Measurements from ENCODE around the gene MVD. TPM values are rescaled to one million over a fixed set of nuclear protein-coding genes. Genes with fewer than 3 reads are reported as not detected.

The MVD gene
- total and polyA plus RNA-seq, 3 experiments from 2014 or later: 25.6 to 59.7 (median 58.0) TPM

DNA sequence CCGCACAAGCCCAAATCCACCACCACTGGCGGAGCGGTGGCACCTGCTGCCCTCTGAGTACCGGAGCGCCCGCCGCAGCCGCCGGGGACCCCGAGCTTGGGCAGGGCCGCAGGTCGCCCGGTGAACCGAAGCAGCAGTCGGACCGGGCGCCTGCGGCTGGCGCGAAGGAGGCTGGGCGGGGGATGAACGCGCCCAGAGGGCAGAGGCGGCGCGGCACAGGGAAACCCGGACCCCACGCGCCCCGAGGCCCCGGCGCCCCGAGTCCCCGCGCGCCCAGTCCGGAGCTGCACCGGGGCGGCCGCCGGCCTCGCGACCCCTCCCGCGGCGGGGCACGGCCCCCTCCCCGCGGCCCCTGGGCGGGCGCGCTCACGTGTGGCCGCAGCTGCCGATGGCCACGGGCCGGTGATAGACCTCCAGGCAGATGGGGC, 42.9 kb upstream of the MVD start:
- H3K27ac Mint-ChIP-seq: peak overlapping the region; percentile 94 to 100 (median 99)
- Histone ChIP-seq H3K36me3 (ENCODE audit: insufficient read depth, low read length) (no peaks in the 10 kb centered on the region), H3K27me3 (ENCODE audit: insufficient read depth, low read length, poor library complexity, severe bottlenecking) (no peaks in the 10 kb centered on the region), H3K4me3 (ENCODE audit: low read length) (peak overlapping the region; percentile 99), H3K4me1 (ENCODE audit: insufficient read depth, low read length) (peaks cover 55% of the 10 kb centered on the region), H3K9me3 (ENCODE audit: low read length) (no peaks in the 10 kb centered on the region), H3K27ac (ENCODE audit: low read depth, low read length) (peak overlapping the region; percentile 93)
- no peaks in the 10 kb centered on the region for H3K9me3 Mint-ChIP-seq
- H3K4me1 Mint-ChIP-seq: peaks cover 39 to 48% (median 46%) of the 10 kb centered on the region in 3 donors
- peaks cover 0 to 41% (median 0%) of the 10 kb centered on the region in 3 donors for H3K36me3 Mint-ChIP-seq
- peak overlapping the region; percentile 94 to 97 (median 96) for H3K4me3 Mint-ChIP-seq
- POLR2A ChIA-PET: interaction anchor here (1.0 to 1.3 kb wide), 3 partner anchors 24 to 69 kb away, joined by 3 to 6 read pairs (median 5); no protein-coding TSS in a partner anchor
- peaks cover 0 to 4% of the 10 kb centered on the region in 2 donors for H3K27me3 Mint-ChIP-seq
- CTCF ChIA-PET: interaction anchor here (0.7 to 4.9 kb wide), 4 partner anchors 21 to 136 kb away, joined by 3 to 26 read pairs (median 4); partner anchors contain the start of gene ZC3H18
- no peak for DNase-seq

- H3K27ac Mint-ChIP-seq: peak overlapping the region; percentile 94 to 100 (median 99)
- POLR2A ChIA-PET: interaction anchor here (0.6 to 1.3 kb wide), 5 partner anchors 24 to 76 kb away, joined by 3 to 6 read pairs (median 4); no protein-coding TSS in a partner anchor
- no peaks in the 10 kb centered on the region for H3K9me3 Mint-ChIP-seq
- DNase-seq: peak in 3 of 5 donors; percentile 51 to 68 (median 64)
- peaks cover 0 to 4% of the 10 kb centered on the region in 2 donors for H3K27me3 Mint-ChIP-seq
- peak overlapping the region; percentile 94 to 97 (median 96) for H3K4me3 Mint-ChIP-seq
- Histone ChIP-seq H3K9me3 (ENCODE audit: low read length) (no peaks in the 10 kb centered on the region), H3K36me3 (ENCODE audit: insufficient read depth, low read length) (peaks cover 1% of the 10 kb centered on the region), H3K4me1 (ENCODE audit: insufficient read depth, low read length) (peaks cover 62% of the 10 kb centered on the region), H3K4me3 (ENCODE audit: low read length) (peak overlapping the region; percentile 97), H3K27ac (ENCODE audit: low read depth, low read length) (peak overlapping the region; percentile 93), H3K27me3 (ENCODE audit: insufficient read depth, low read length, poor library complexity, severe bottlenecking) (no peaks in the 10 kb centered on the region)
- H3K36me3 Mint-ChIP-seq: peaks cover 0 to 46% (median 0%) of the 10 kb centered on the region in 3 donors
- CTCF ChIA-PET: interaction anchor here (0.7 to 4.9 kb wide), 7 partner anchors 20 to 153 kb away, joined by 3 to 26 read pairs (median 3); partner anchors contain the start of gene ZC3H18
- H3K4me1 Mint-ChIP-seq: peaks cover 42 to 51% (median 50%) of the 10 kb centered on the region in 3 donors
Measured at GRCh38 chr16:88705076-88705684, 42.3 kb upstream of the MVD start.

DNA sequence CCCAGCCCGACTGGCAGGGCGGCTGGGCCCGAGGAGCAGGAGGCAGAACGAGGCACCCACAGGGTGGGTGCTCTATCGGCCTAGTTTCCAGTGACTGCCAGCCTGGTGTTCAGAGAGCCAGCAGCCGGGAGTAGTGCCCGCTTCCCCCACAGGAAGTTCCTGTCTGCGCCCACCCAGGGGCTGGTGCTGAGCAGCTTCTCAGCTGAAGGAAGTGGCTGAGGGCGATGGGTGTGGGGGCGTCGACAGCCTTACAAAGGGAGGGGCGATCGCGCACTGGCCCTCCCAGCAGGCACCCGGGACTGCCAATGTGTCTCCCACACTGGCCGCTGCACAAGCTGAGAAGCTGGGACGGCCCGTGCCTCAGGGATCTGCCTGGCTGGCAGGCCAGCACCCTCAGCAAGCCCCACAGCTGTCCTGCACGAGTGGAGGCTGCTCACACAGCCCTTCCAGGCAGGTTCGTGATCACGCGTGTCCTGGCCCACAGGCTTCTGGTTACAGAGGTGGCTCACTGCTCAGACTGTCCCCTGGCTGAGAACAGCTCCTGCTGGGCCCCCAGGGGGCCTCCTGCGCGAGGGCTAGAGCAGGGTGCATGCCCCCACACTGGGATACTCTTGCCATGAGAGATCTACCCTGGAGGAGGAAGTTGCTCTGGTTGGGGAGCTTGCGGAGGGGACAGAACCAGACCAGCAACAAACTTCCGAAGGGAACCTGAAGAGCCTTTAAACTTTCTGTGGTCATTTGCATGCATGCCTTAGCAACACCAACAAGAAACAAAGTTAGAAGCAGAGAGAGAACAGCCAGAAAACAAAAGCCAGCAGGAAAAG, 40.8 kb upstream of the MVD start:
- Mint-ChIP-seq H3K4me1 (peaks cover 49 to 63% (median 57%) of the 10 kb centered on the region in 3 donors), H3K27me3 (peaks cover 0 to 4% of the 10 kb centered on the region in 2 donors), H3K36me3 (peaks cover 0 to 58% (median 0%) of the 10 kb centered on the region in 3 donors), H3K9me3 (no peaks in the 10 kb centered on the region), H3K4me3 (peak overlapping the region; percentile 94 to 97 (median 96)), H3K27ac (peak overlapping the region; percentile 94 to 100 (median 99))
- H3K27ac ChIP-seq (ENCODE audit: low read depth, low read length): peak overlapping the region; percentile 93
- H3K36me3 ChIP-seq (ENCODE audit: insufficient read depth, low read length): peaks cover 10% of the 10 kb centered on the region
- H3K4me3 ChIP-seq (ENCODE audit: low read length): peak overlapping the region; percentile 97
- H3K27me3 ChIP-seq (ENCODE audit: insufficient read depth, low read length, poor library complexity, severe bottlenecking): no peaks in the 10 kb centered on the region
- peaks cover 76% of the 10 kb centered on the region for H3K4me1 ChIP-seq (ENCODE audit: insufficient read depth, low read length)
- POLR2A ChIA-PET: interaction anchor here (0.8 to 4.2 kb wide), 10 partner anchors 12 to 133 kb away, joined by 3 to 26 read pairs (median 3); partner anchors contain the start of gene ZC3H18
- peak; percentile 71 to 90 (median 81) for DNase-seq
- CTCF ChIA-PET: interaction anchor here (0.8 to 5.9 kb wide), 8 partner anchors 19 to 84 kb away, joined by 3 to 29 read pairs (median 4); partner anchors contain the start of gene MVD
- no peaks in the 10 kb centered on the region for H3K9me3 ChIP-seq (ENCODE audit: low read length)

GRCh38 chr16:88702371-88703210, 39.7 kb upstream of the MVD start:
- CTCF ChIA-PET: interaction anchor here (0.8 to 5.9 kb wide), 12 partner anchors 10 to 100 kb away, joined by 3 to 29 read pairs (median 4); partner anchors contain the start of genes CDT1 and MVD
- peak overlapping the region; percentile 94 to 97 (median 96) for H3K4me3 Mint-ChIP-seq
- peaks cover 0 to 70% (median 0%) of the 10 kb centered on the region in 3 donors for H3K36me3 Mint-ChIP-seq
- POLR2A ChIA-PET: interaction anchor here (0.7 to 4.2 kb wide), 15 partner anchors 17 to 125 kb away, joined by 3 to 26 read pairs (median 4); partner anchors contain the start of genes CYBA, IL17C and MVD
- H3K4me3 ChIP-seq (ENCODE audit: low read length): peak overlapping the region; percentile 97
- H3K4me1 Mint-ChIP-seq: peaks cover 48 to 68% (median 62%) of the 10 kb centered on the region in 3 donors
- H3K27ac ChIP-seq (ENCODE audit: low read depth, low read length): peak overlapping the region; percentile 93
- H3K27me3 ChIP-seq (ENCODE audit: insufficient read depth, low read length, poor library complexity, severe bottlenecking): no peaks in the 10 kb centered on the region
- H3K9me3 ChIP-seq (ENCODE audit: low read length): no peaks in the 10 kb centered on the region
- H3K9me3 Mint-ChIP-seq: no peaks in the 10 kb centered on the region
- peak in 1 of 5 donors; percentile 46 for DNase-seq
- H3K4me1 ChIP-seq (ENCODE audit: insufficient read depth, low read length): peaks cover 87% of the 10 kb centered on the region
- H3K27ac Mint-ChIP-seq: peak overlapping the region; percentile 94 to 100 (median 99)
- H3K27me3 Mint-ChIP-seq: peaks cover 0 to 4% of the 10 kb centered on the region in 2 donors
- peaks cover 21% of the 10 kb centered on the region for H3K36me3 ChIP-seq (ENCODE audit: insufficient read depth, low read length)

DNA sequence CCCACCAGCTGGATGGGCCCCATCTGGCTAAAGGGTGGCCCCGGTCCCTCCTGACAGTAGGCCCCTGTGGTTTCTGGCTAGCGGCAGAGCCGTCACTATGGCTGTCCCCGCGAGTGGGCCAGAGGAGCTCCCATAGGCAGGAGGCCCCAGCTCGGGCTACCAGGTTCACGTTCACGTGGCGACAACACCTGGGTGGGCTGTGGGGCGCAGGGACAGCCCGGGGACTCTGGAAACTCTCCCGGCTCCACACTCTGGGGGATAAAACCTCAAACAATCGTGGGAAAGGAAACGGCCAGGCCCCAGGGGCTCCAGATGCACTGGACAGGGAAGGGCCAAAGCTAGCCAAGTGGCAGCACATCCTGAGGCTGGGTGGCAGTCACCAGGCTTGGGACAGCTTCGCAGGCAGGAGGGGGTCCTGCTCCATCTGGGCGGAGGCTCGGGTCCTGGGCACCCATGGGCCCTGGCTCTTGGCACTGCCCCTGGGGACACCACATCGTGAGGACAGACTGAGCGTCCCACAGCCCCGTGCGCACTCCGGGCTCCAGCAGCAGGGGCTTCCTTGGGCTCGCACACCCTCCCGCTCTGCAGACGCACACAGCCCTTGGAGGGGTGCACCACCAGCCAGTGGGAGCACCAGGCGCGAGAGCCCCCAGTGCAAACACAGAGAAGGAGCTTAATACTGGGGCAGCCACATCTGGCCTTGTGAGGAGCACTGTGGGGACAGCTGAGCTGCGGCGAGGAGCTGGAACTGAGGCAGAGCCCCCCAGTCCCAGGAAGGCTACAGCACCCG, 38.9 kb upstream of the MVD start:
- Histone ChIP-seq H3K27ac (ENCODE audit: low read depth, low read length) (peak overlapping the region; percentile 93), H3K36me3 (ENCODE audit: insufficient read depth, low read length) (peaks cover 25% of the 10 kb centered on the region), H3K9me3 (ENCODE audit: low read length) (no peaks in the 10 kb centered on the region), H3K4me1 (ENCODE audit: insufficient read depth, low read length) (peaks cover 80% of the 10 kb centered on the region), H3K27me3 (ENCODE audit: insufficient read depth, low read length, poor library complexity, severe bottlenecking) (no peaks in the 10 kb centered on the region), H3K4me3 (ENCODE audit: low read length) (peak overlapping the region; percentile 97)
- CTCF ChIA-PET: interaction anchor here (0.9 to 5.9 kb wide), 11 partner anchors 14 to 156 kb away, joined by 3 to 29 read pairs (median 5); partner anchors contain the start of gene CDT1
- Mint-ChIP-seq H3K9me3 (no peaks in the 10 kb centered on the region), H3K27me3 (peaks cover 0 to 4% of the 10 kb centered on the region in 2 donors), H3K27ac (peak overlapping the region; percentile 76 to 100 (median 99)), H3K4me3 (peak overlapping the region; percentile 94 to 97 (median 96)), H3K4me1 (peaks cover 40 to 64% (median 55%) of the 10 kb centered on the region in 3 donors), H3K36me3 (peaks cover 0 to 76% (median 0%) of the 10 kb centered on the region in 3 donors)
- DNase-seq: peak in 1 of 5 donors; percentile 38
- POLR2A ChIA-PET: interaction anchor here (0.7 to 4.2 kb wide), 16 partner anchors 10 to 131 kb away, joined by 3 to 26 read pairs (median 4); partner anchors contain the start of genes CYBA, IL17C, MVD and ZC3H18

DNA sequence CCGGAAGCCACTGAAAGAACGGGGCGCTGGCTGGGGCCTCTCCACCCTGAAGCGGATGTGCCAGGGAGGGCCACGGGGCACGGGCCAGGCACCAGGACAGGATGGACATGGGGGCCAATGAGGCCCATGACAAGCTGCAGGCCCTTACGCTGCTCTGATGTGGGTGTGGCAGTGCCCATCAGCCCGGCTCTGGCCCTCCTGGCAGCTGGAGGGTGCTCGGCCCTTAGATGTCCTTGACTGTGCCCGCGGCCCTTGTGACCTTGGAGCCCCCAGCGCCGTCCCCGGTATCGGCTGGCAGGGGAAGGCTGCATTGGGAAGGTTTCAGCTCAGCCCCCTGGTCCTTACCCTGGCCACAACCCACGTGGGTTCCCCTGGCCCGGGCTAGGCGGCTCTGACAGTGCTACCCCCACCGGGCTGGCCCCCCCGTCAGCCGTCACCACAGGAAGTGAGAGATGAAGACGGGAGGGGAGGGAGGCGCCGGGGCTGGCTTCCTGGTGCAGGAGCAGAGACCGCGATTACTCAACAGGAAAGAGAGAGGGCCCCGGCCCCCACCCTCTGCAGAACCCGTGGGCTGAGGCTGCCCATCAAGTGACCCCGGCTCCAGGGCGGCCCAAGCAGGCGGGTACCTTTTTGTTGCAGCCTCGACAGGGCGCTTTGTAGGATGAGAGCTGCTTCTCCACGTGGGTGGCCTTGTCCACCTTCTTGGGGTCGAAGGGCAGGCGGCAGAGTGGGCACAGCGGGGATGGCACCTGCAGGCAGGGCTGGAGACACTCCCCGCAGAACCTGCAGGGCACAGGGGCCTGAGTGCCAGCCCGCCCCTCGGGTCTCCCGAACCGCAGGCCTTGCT, 38.0 kb upstream of the MVD start:
- no peaks in the 10 kb centered on the region for H3K9me3 Mint-ChIP-seq
- Histone ChIP-seq H3K27me3 (ENCODE audit: insufficient read depth, low read length, poor library complexity, severe bottlenecking) (no peaks in the 10 kb centered on the region), H3K4me3 (ENCODE audit: low read length) (peak overlapping the region; percentile 97), H3K36me3 (ENCODE audit: insufficient read depth, low read length) (peaks cover 33% of the 10 kb centered on the region), H3K9me3 (ENCODE audit: low read length) (no peaks in the 10 kb centered on the region), H3K27ac (ENCODE audit: low read depth, low read length) (peak overlapping the region; percentile 93), H3K4me1 (ENCODE audit: insufficient read depth, low read length) (peaks cover 78% of the 10 kb centered on the region)
- peak; percentile 93 to 98 (median 96) for DNase-seq
- H3K36me3 Mint-ChIP-seq: peaks cover 0 to 83% (median 0%) of the 10 kb centered on the region in 3 donors
- ChIA-PET CTCF (interaction anchor here (0.8 to 5.9 kb wide), 14 partner anchors 13 to 157 kb away, joined by 3 to 29 read pairs (median 4); partner anchors contain the start of gene CDT1), POLR2A (interaction anchor here (0.7 to 4.2 kb wide), 12 partner anchors 9 to 130 kb away, joined by 3 to 26 read pairs (median 6); partner anchors contain the start of genes CYBA, IL17C, MVD and ZC3H18)
- peak overlapping the region; percentile 92 to 100 (median 99) for H3K27ac Mint-ChIP-seq
- peaks cover 39 to 64% (median 55%) of the 10 kb centered on the region in 3 donors for H3K4me1 Mint-ChIP-seq
- peaks cover 0 to 4% of the 10 kb centered on the region in 2 donors for H3K27me3 Mint-ChIP-seq
- peak overlapping the region; percentile 94 to 97 (median 96) for H3K4me3 Mint-ChIP-seq
